H9 (cell line): ENCODE results near the gene HYAL2. TPM values are rescaled to one million over a fixed set of nuclear protein-coding genes. Genes with fewer than 3 reads are reported as not detected.

Experiments
- DNase-seq: peaks from one replicate; pipeline ENCODE4 v3.0.0-alpha.2; 2017
- H2AFZ ChIP-seq: one replicate; pipeline ENCODE4 v1.6.1; 2013; ENCODE audit warnings: mild to moderate bottlenecking, low read length, control low read depth, moderate library complexity
- H2AK5ac ChIP-seq: 2 replicates; pipeline ENCODE4 v1.6.1; 2013; ENCODE audit warnings: low read length, control low read depth, mixed read lengths; ENCODE audit not compliant: insufficient read length
- H2BK120ac ChIP-seq: one replicate; pipeline ENCODE4 v1.6.1; 2013; ENCODE audit warnings: low read depth, mild to moderate bottlenecking, low read length, control low read depth, inconsistent platforms; ENCODE audit not compliant: poor library complexity, severe bottlenecking
- H2BK12ac ChIP-seq: 2 replicates; pipeline ENCODE4 v1.6.1; 2013; ENCODE audit warnings: low read length, control low read depth, mixed read lengths, low read depth; ENCODE audit not compliant: insufficient read length
- H2BK15ac ChIP-seq: 2 replicates; pipeline ENCODE4 v1.6.1; 2013; ENCODE audit warnings: low read depth, low read length, control low read depth
- H2BK20ac ChIP-seq: one replicate; pipeline ENCODE4 v1.6.1; 2013; ENCODE audit warnings: low read depth, mild to moderate bottlenecking, low read length, control low read depth, inconsistent platforms; ENCODE audit not compliant: poor library complexity, severe bottlenecking
- H2BK5ac ChIP-seq: 2 replicates; pipeline ENCODE4 v1.6.1; 2013; ENCODE audit warnings: low read length, control low read depth, mixed read lengths; ENCODE audit not compliant: insufficient read length
- H3K14ac ChIP-seq: 2 replicates; pipeline ENCODE4 v1.6.1; 2013; ENCODE audit warnings: low read length, control low read depth; ENCODE audit not compliant: insufficient read depth
- H3K18ac ChIP-seq: 2 replicates; pipeline ENCODE4 v1.6.1; 2013; ENCODE audit warnings: low read depth, mild to moderate bottlenecking, mixed read lengths, low read length, control low read depth; ENCODE audit not compliant: insufficient read length
- H3K23ac ChIP-seq: 2 replicates; pipeline ENCODE4 v1.6.1; 2013; ENCODE audit warnings: low read length, control low read depth, mixed read lengths, low read depth; ENCODE audit not compliant: insufficient read length
- H3K23me2 ChIP-seq: 2 replicates; pipeline ENCODE4 v1.6.1; 2013; ENCODE audit warnings: low read depth, mild to moderate bottlenecking, mixed read lengths, low read length, control low read depth; ENCODE audit not compliant: insufficient read length, poor library complexity, severe bottlenecking
- H3K27ac ChIP-seq: 2 replicates; pipeline ENCODE4 v1.5.1; 2013; ENCODE audit warnings: low read length, control low read depth, mixed read lengths, low read depth; ENCODE audit not compliant: insufficient read length
- H3K27me3 ChIP-seq: 2 replicates; pipeline ENCODE4 v1.6.1; 2013; ENCODE audit warnings: low read length, control low read depth, inconsistent platforms; ENCODE audit not compliant: insufficient read depth
- H3K4ac ChIP-seq: 2 replicates; pipeline ENCODE4 v1.6.1; 2013; ENCODE audit warnings: low read depth, mild to moderate bottlenecking, control low read depth, inconsistent platforms, low read length, moderate library complexity
- H3K4me1 ChIP-seq: 2 replicates; pipeline ENCODE4 v1.6.1; 2013; ENCODE audit warnings: low read length, control low read depth, inconsistent platforms; ENCODE audit not compliant: insufficient read depth
- H3K4me2 ChIP-seq: 2 replicates; pipeline ENCODE4 v1.6.1; 2013; ENCODE audit warnings: low read length, control low read depth, mixed read lengths; ENCODE audit not compliant: insufficient read length, insufficient read depth
- H3K56ac ChIP-seq: 2 replicates; pipeline ENCODE4 v1.6.1; 2013; ENCODE audit warnings: low read depth, mild to moderate bottlenecking, mixed read lengths, low read length, control low read depth; ENCODE audit not compliant: insufficient read length
- H3K79me1 ChIP-seq: 2 replicates; pipeline ENCODE4 v1.6.1; 2013; ENCODE audit warnings: low read depth, mild to moderate bottlenecking, moderate library complexity, low read length, control low read depth, inconsistent platforms; ENCODE audit not compliant: insufficient read depth, poor library complexity, severe bottlenecking
- H3K79me2 ChIP-seq: 2 replicates; pipeline ENCODE4 v1.6.1; 2013; ENCODE audit warnings: low read length, control low read depth, inconsistent platforms; ENCODE audit not compliant: insufficient read depth
- H3K9ac ChIP-seq: 2 replicates; pipeline ENCODE4 v1.6.1; 2013; ENCODE audit warnings: low read length, control low read depth, mixed read lengths; ENCODE audit not compliant: insufficient read length; ENCODE audit errors: extremely low read depth
- H3K9me3 ChIP-seq: one replicate; pipeline ENCODE4 v1.6.1; 2013; ENCODE audit warnings: low read depth, low read length, inconsistent platforms; ENCODE audit not compliant: control insufficient read depth
- H3T11ph ChIP-seq: one replicate; pipeline ENCODE4 v1.6.1; 2013; ENCODE audit warnings: mild to moderate bottlenecking, low read length, control low read depth, inconsistent platforms
- H4K20me1 ChIP-seq: one replicate; pipeline ENCODE4 v1.6.1; 2013; ENCODE audit not compliant: control insufficient read depth, insufficient read length, insufficient read depth
- H4K5ac ChIP-seq: 2 replicates; pipeline ENCODE4 v1.6.1; 2013; ENCODE audit warnings: low read depth, mild to moderate bottlenecking, mixed read lengths, low read length, control low read depth; ENCODE audit not compliant: insufficient read length
- H4K8ac ChIP-seq: replicated peaks from 2 replicates; pipeline ENCODE4 v1.6.1; 2013; ENCODE audit warnings: low read length, control low read depth, mixed read lengths, low read depth; ENCODE audit not compliant: insufficient read length
- H4K91ac ChIP-seq: 2 replicates; pipeline ENCODE4 v1.6.1; 2013; ENCODE audit warnings: low read depth, mild to moderate bottlenecking, moderate library complexity, mixed read lengths, low read length, control low read depth; ENCODE audit not compliant: insufficient read length
- H3K27ac Mint-ChIP-seq, 3 experiments: 2 replicates in 2 of 3; 3 replicates in 1 of 3; pipeline ENCODE4 v1.8.0; 2020 to 2021; ENCODE audit warnings: mixed read lengths in 3 of 3, mild to moderate bottlenecking in 1 of 3, moderate library complexity in 1 of 3
- H3K27me3 Mint-ChIP-seq: 2 replicates; pipeline ENCODE4 v1.8.0; 2021; ENCODE audit warnings: low read depth, mild to moderate bottlenecking, moderate library complexity, mixed read lengths
- H3K36me3 Mint-ChIP-seq, 3 experiments: 2 replicates in 2 of 3; 3 replicates in 1 of 3; pipeline ENCODE4 v1.8.0; 2020 to 2021; ENCODE audit warnings: low read depth in 3 of 3, mixed read lengths in 3 of 3; ENCODE audit not compliant: insufficient read depth in 1 of 3
- H3K4me1 Mint-ChIP-seq, 2 experiments: 2 replicates each; pipeline ENCODE4 v1.8.0; 2020; ENCODE audit warnings: mixed read lengths in 2 of 2
- H3K4me3 Mint-ChIP-seq, 2 experiments: 2 replicates in 1 of 2; 3 replicates in 1 of 2; pipeline ENCODE4 v1.8.0; 2020 to 2021; ENCODE audit warnings: mild to moderate bottlenecking in 2 of 2, mixed read lengths in 2 of 2, moderate library complexity in 1 of 2
- H3K9me3 Mint-ChIP-seq, 2 experiments: 2 replicates in 1 of 2; 3 replicates in 1 of 2; pipeline ENCODE4 v1.8.0; 2020; ENCODE audit warnings: mild to moderate bottlenecking in 2 of 2, mixed read lengths in 2 of 2, moderate library complexity in 1 of 2
- WGBS: extraction: QIAGEN DNeasy Blood & Tissue Kit; methylation state at CpG from one replicate; pipeline ENCODE4 v1.1.7; 2013; ENCODE audit warnings: missing lambda C conversion rate, low lambda C conversion rate, mixed read lengths; ENCODE audit not compliant: insufficient read length; ENCODE audit errors: extremely low coverage; 5-methylcytosine and 5-hydroxymethylcytosine counted together
- total RNA-seq: library from RNA; stranded (reverse); gene quantifications from 2 replicates; pipeline ENCODE4 v1.2.1, GENCODE V29; 2021
- TF ChIP-seq, protein P1 (sequence below): fragments of 200-600 bp; sonication (generic); conservative IDR thresholded peaks from 3 replicates; pipeline ENCODE4 v1.8.0; 2021; ENCODE audit warnings: antibody characterized with exemption, mild to moderate bottlenecking

HYAL2 gene
- total RNA-seq, 1 experiment from 2014 or later = 51.9 TPM

DNA sequence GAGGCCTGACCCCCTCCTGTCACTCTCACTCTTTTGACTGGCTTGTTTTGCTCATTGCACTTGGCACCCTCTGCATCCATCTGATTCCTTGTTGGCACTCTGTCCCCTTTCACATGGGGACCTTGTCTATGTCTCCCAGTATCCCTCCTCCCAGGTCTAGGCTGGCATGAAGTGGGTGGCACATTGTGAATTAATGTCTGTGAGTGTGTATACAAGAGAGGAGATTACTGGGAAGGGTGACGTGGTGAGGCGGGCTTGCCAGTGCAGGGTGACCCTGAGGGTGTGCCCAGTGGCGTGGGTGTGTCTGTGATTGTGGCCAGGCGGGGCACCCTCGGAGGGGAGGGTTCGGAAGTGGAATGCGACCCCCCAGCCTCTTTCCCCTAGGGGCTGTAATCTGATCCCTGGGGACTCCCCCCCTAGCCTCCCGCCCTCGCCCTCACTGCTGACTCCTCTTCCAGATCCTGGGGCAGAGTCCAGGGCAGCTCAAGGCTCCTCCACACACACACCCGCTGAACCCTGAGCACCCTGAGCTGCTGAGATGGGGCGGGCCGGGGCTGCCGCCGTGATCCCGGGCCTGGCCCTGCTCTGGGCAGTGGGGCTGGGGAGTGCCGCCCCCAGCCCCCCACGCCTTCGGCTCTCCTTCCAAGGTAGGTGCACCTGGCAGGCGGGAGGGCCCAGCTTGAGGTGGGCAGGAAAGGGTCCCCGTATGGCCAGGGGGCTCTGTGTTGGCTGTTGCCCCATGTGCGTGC lies 53.7 kb downstream of the HYAL2 start, which contains the start of gene SEMA3B:
Gene SEMA3B, plus strand, starts transcription at position 445 of the 749 bp plus-strand sequence. Its CDS starts 94 bp downstream, at position 539.
- Histone ChIP-seq H2BK120ac (no peak within 1 kb of the TSS), H2AK5ac (no peak within 1 kb of the TSS), H3K56ac (no peak within 1 kb of the TSS), H3T11ph (no peak within 1 kb of the TSS), H4K8ac (no peak within 1 kb of the TSS), H3K79me1 (no peaks in the 10 kb centered on the region), H2BK12ac (no peak within 1 kb of the TSS), H4K91ac (no peak within 1 kb of the TSS), H2BK5ac (no peak within 1 kb of the TSS), H3K4ac (no peak within 1 kb of the TSS), H4K20me1 (no peaks in the 10 kb centered on the region), H3K14ac (no peak within 1 kb of the TSS), H3K23me2 (peaks cover 4% of the 10 kb centered on the region), H3K4me2 (no peak within 1 kb of the TSS), H3K27me3 (peaks cover 9% of the 10 kb centered on the region; the same call in 1 of the 2 replicates), H3K18ac (no peak within 1 kb of the TSS), H3K4me1 (peaks cover 5% of the 10 kb centered on the region; the same call in 1 of the 2 replicates), H2AFZ (no peak within 1 kb of the TSS), H3K27ac (no peak within 1 kb of the TSS), H3K23ac (no peak within 1 kb of the TSS), H3K9me3 (no peaks in the 10 kb centered on the region), H3K9ac (no peak within 1 kb of the TSS), H2BK20ac (no peak within 1 kb of the TSS), H4K5ac (no peak within 1 kb of the TSS), H3K79me2 (no peaks in the 10 kb centered on the region), H2BK15ac (no peak within 1 kb of the TSS)
- Mint-ChIP-seq H3K27me3 (peaks cover 14% of the 10 kb centered on the region), H3K36me3 (no peaks in the 10 kb centered on the region), H3K4me3 (peak within 1 kb of the TSS in 1 of 2 experiments; percentile 14; a peak in 2 of 5 replicates), H3K27ac (peak within 1 kb of the TSS in 2 of 3 experiments; percentile 62 to 87; a peak in 2 of 7 replicates), H3K4me1 (peaks cover 44 to 61% of the 10 kb centered on the region in 2 experiments), H3K9me3 (no peaks in the 10 kb centered on the region; a peak in 1 of 5 replicates)
- WGBS = no CpG with 5 or more reads among the region's 21 CpGs
- TF ChIP-seq, protein P1, sequence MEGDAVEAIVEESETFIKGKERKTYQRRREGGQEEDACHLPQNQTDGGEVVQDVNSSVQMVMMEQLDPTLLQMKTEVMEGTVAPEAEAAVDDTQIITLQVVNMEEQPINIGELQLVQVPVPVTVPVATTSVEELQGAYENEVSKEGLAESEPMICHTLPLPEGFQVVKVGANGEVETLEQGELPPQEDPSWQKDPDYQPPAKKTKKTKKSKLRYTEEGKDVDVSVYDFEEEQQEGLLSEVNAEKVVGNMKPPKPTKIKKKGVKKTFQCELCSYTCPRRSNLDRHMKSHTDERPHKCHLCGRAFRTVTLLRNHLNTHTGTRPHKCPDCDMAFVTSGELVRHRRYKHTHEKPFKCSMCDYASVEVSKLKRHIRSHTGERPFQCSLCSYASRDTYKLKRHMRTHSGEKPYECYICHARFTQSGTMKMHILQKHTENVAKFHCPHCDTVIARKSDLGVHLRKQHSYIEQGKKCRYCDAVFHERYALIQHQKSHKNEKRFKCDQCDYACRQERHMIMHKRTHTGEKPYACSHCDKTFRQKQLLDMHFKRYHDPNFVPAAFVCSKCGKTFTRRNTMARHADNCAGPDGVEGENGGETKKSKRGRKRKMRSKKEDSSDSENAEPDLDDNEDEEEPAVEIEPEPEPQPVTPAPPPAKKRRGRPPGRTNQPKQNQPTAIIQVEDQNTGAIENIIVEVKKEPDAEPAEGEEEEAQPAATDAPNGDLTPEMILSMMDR = no peak
- no peak for DNase-seq
